Tibial artery (tissue), 4 donors: ENCODE results near the gene AK4.
"Not testable (repeated sequence)": the region's sequence is repeated elsewhere in the genome, so short reads cannot be mapped to it uniquely, and the experiment has no call there.

Source experiments
- DNase-seq, 2 donors: peaks; one replicate each; pipeline ENCODE4 v3.0.0-alpha.2; 2019
- H3K27ac ChIP-seq, 2 donors: fragments of 200-600 bp; sonication (generic) in 1 of 2; 1 replicate in 1 of 2; 2 replicates in 1 of 2; pipeline ENCODE4 v1.5.1; 2018 to 2019; ENCODE audit warnings: mild to moderate bottlenecking in 1 of 2
- H3K27me3 ChIP-seq, 2 donors: fragments of 200-600 bp; sonication (generic) in 1 of 2; one replicate each; pipeline versions ENCODE4 v1.5.1 to v1.6.0; 2016 to 2019
- H3K36me3 ChIP-seq, 3 donors: fragments of 200-600 bp; sonication (generic) in 2 of 3; one replicate each; pipeline ENCODE4 v1.5.1; 2016 to 2019; ENCODE audit warnings: mild to moderate bottlenecking in 2 of 3
- H3K4me1 ChIP-seq, 4 donors: fragments of 200-600 bp; sonication (generic) in 2 of 4; 1 replicate in 3 of 4; 2 replicates in 1 of 4; pipeline ENCODE4 v1.5.1; 2016 to 2019
- H3K4me3 ChIP-seq, 2 donors: fragments of 200-600 bp; sonication (generic) in 1 of 2; 1 replicate in 1 of 2; 2 replicates in 1 of 2; pipeline ENCODE4 v1.5.1; 2018 to 2019; ENCODE audit warnings: mild to moderate bottlenecking in 2 of 2
- H3K9me3 ChIP-seq, 3 donors: fragments of 200-600 bp; sonication (generic) in 1 of 3; one replicate each; pipeline ENCODE4 v1.5.1; 2016 to 2019
- CTCF ChIP-seq, 2 experiments: fragments of 200-600 bp in 1 of 2; fragments of 450-650 bp in 1 of 2; IDR thresholded peaks; one replicate each; pipeline ENCODE4 v1.5.1; 2017 to 2019; ENCODE audit warnings: antibody characterized with exemption in 2 of 2, mild to moderate bottlenecking in 1 of 2, moderate library complexity in 1 of 2
- intact Hi-C: fragments of 100-400 bp; cut with DNase I; formaldehyde crosslinking; loops from one replicate; pipeline ENCODE4 v1.15.0; 2023; ENCODE audit warnings: low total_unique reads

Gene AK4

GRCh38 chr1:65231718-65232330 lies 83.8 kb downstream of the AK4 start:
- no peaks in the 10 kb centered on the region for H3K27me3 ChIP-seq
- H3K4me1 ChIP-seq = no peaks in the 10 kb centered on the region
- H3K36me3 ChIP-seq = peaks cover 0 to 6% (median 4%) of the 10 kb centered on the region in 3 donors
- intact Hi-C loops = no loop called here
- DNase-seq = no peak
- H3K4me3 ChIP-seq = no peak overlapping the region
- H3K27ac ChIP-seq = no peak overlapping the region
- no peaks in the 10 kb centered on the region for H3K9me3 ChIP-seq
- TF ChIP-seq CTCF (IDR thresholded peaks at IDR 0.05) = no peak

- Histone ChIP-seq H3K9me3 (no peaks in the 10 kb centered on the region), H3K4me3 (no peak overlapping the region), H3K27me3 (no peaks in the 10 kb centered on the region), H3K4me1 (no peaks in the 10 kb centered on the region), H3K36me3 (peaks cover 0 to 6% (median 4%) of the 10 kb centered on the region in 3 donors), H3K27ac (no peak overlapping the region)
- no peak for DNase-seq
- intact Hi-C loops = no loop called here
- no peak for TF ChIP-seq CTCF (IDR thresholded peaks at IDR 0.05)
Observed at GRCh38 chr1:65232461-65232990, 84.5 kb downstream of the AK4 start.

GRCh38 chr1:65233782-65234181 lies 85.8 kb downstream of the AK4 start:
- H3K27me3 ChIP-seq = no peaks in the 10 kb centered on the region
- no peak overlapping the region for H3K4me3 ChIP-seq
- intact Hi-C loops = no loop called here
- no peak for DNase-seq
- no peaks in the 10 kb centered on the region for H3K9me3 ChIP-seq
- no peak for TF ChIP-seq CTCF (IDR thresholded peaks at IDR 0.05)
- peaks cover 0 to 6% (median 4%) of the 10 kb centered on the region in 3 donors for H3K36me3 ChIP-seq
- no peaks in the 10 kb centered on the region for H3K4me1 ChIP-seq
- no peak overlapping the region for H3K27ac ChIP-seq

- Histone ChIP-seq H3K27ac (no peak overlapping the region), H3K4me1 (no peaks in the 10 kb centered on the region), H3K36me3 (no peaks in the 10 kb centered on the region), H3K4me3 (no peak overlapping the region), H3K27me3 (no peaks in the 10 kb centered on the region), H3K9me3 (no peaks in the 10 kb centered on the region)
- intact Hi-C loops = no loop called here
- peak; percentile 31 to 32 for TF ChIP-seq CTCF (IDR thresholded peaks at IDR 0.05)
- DNase-seq = no peak
Observed at GRCh38 chr1:65235867-65236805, 88.1 kb downstream of the AK4 start.

GRCh38 chr1:65237088-65237487 lies 89.1 kb downstream of the AK4 start:
- DNase-seq, H3K4me3 ChIP-seq, H3K27me3 ChIP-seq, intact Hi-C loops, H3K36me3 ChIP-seq, H3K4me1 ChIP-seq, H3K9me3 ChIP-seq, H3K27ac ChIP-seq: not testable (repeated sequence)

- Histone ChIP-seq H3K27ac (no peak overlapping the region), H3K9me3 (no peaks in the 10 kb centered on the region), H3K4me1 (no peaks in the 10 kb centered on the region), H3K27me3 (no peaks in the 10 kb centered on the region), H3K36me3 (no peaks in the 10 kb centered on the region), H3K4me3 (no peak overlapping the region)
- no peak for DNase-seq
- intact Hi-C loops = no loop called here
- TF ChIP-seq CTCF (IDR thresholded peaks at IDR 0.05) = no peak
Observed at GRCh38 chr1:65237503-65237902, 89.5 kb downstream of the AK4 start.
